GM13976 (cell line): ENCODE results near the gene TAF1B.

Experiments used
- DNase-seq: peaks from one replicate; pipeline ENCODE4 v3.0.0; 2012; ENCODE audit warnings: low spot score
- CTCF ChIP-seq: IDR thresholded peaks from 2 replicates; pipeline ENCODE4 v1.5.1; 2012; ENCODE audit warnings: borderline replicate concordance, mild to moderate bottlenecking; ENCODE audit not compliant: insufficient read depth; ENCODE audit errors: extremely low read depth, missing control alignments, control extremely low read depth
- in situ Hi-C: fragments of 300-500 bp; cut with MboI; formaldehyde crosslinking; loops from one replicate; pipeline ENCODE4 v1.12.0; 2022; ENCODE audit warnings: low sequenced_read_pairs, mixed read lengths, inconsistent platforms; ENCODE audit not compliant: unreplicated experiment

TAF1B gene

GRCh38 chr2:9908639-9909038 lies 65.4 kb downstream of the TAF1B start:
- no peak for TF ChIP-seq CTCF
- no peak for DNase-seq
- in situ Hi-C loops, result no loop called here

GRCh38 chr2:9909106-9909505 lies 65.8 kb downstream of the TAF1B start:
- in situ Hi-C loops, result no loop called here
- TF ChIP-seq CTCF, result no peak
- DNase-seq, result no peak

GRCh38 chr2:9910699-9911098 lies 67.4 kb downstream of the TAF1B start:
- in situ Hi-C loops, result no loop called here
- no peak for DNase-seq
- TF ChIP-seq CTCF, result no peak

GRCh38 chr2:9912468-9912867 lies 69.2 kb downstream of the TAF1B start:
- TF ChIP-seq CTCF, result no peak
- no peak for DNase-seq
- in situ Hi-C loops, result no loop called here

- peak; percentile 70 for DNase-seq
- TF ChIP-seq CTCF, result peak; percentile 44
- in situ Hi-C loops, result no loop called here
These were observed 71.3 kb downstream of the TAF1B start for GRCh38 chr2:9914384-9915065.

GRCh38 chr2:9918275-9918674 lies 75.0 kb downstream of the TAF1B start:
- in situ Hi-C loops, result no loop called here
- DNase-seq, result no peak

More at GRCh38 chr2:9918275-9918674, 75.0 kb downstream of the TAF1B start:
- no peak for TF ChIP-seq CTCF
